Measurements from ENCODE around the gene TMEM221. TPM values are rescaled to one million over a fixed set of nuclear protein-coding genes. Genes with fewer than 3 reads are reported as not detected.

TMEM221 gene
- total RNA-seq, 2 donors from 2014 or later = not detected

DNA sequence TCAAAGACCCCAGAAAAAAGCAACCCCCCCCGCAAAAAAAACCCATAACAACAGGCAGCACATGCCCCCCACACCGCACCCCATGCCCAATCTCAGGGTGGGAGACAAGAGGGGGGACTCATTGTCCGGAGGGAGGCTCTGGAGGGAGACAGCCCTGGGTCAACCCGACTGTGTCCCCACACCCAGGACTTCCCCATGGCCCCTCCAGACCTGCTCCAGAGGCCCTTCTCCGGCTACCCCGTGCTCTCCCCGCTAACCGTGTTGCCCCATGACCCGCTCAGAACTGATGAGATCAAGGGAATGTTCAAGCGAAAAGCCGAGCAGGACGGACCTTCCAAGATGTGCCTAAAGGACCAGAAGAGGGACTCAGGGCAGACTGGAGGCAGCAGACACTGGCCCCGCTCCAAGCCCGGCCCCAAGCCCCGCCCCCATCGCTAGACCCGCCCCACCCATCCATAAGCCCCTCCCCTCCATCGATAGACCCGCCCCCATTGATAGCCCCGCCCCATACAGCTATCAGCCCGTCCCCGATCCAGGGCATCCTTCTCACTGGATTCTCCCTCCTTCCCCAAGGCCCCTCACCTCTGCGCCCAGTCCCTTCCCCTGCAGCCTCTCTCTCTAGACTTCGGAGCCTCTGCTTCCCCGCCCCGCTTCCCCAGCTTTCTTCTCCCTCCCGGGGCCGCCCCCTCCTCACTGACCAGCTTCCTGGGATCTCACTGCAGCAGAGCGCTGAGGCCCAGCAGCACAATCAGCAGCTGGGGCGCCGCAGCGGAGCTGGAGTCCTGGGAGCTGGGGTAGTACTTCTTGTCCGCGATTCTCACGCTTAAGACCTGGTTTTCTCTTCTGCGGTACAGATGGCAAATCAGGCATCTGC lies 45.2 kb downstream of the TMEM221 start:
- H3K9me3 ChIP-seq = no peaks in the 10 kb centered on the region
- ATAC-seq (ENCODE audit: insufficient number of reproducible peaks, low FRiP score, low read depth) = no peak
- H3K36me3 ChIP-seq = no peaks in the 10 kb centered on the region
- H3K4me1 ChIP-seq (ENCODE audit: control insufficient read depth in 1 of 2, low read depth in 2 of 2) = peaks cover 22 to 35% of the 10 kb centered on the region in 2 donors
- DNase-seq (ENCODE audit: low spot score) = no peak
- H3K27me3 ChIP-seq (replicated peaks; ENCODE audit: insufficient read depth) = no peaks in the 10 kb centered on the region
- no peak for TF ChIP-seq CTCF (IDR thresholded peaks at IDR 0.05)
- no peak overlapping the region for H3K27ac ChIP-seq
- H3K4me3 ChIP-seq = peak overlapping the region; percentile 70

GRCh38 chr19:17401628-17402027 lies 46.8 kb downstream of the TMEM221 start:
- no peak for TF ChIP-seq CTCF (IDR thresholded peaks at IDR 0.05)
- no peaks in the 10 kb centered on the region for H3K9me3 ChIP-seq
- no peak overlapping the region for H3K27ac ChIP-seq
- DNase-seq (ENCODE audit: low spot score) = no peak
- no peak for ATAC-seq (ENCODE audit: insufficient number of reproducible peaks, low FRiP score, low read depth)
- H3K4me3 ChIP-seq = no peak overlapping the region
- H3K36me3 ChIP-seq = no peaks in the 10 kb centered on the region
- peaks cover 15 to 30% of the 10 kb centered on the region in 2 donors for H3K4me1 ChIP-seq (ENCODE audit: control insufficient read depth in 1 of 2, low read depth in 2 of 2)
- no peaks in the 10 kb centered on the region for H3K27me3 ChIP-seq (replicated peaks; ENCODE audit: insufficient read depth)

GRCh38 chr19:17398902-17399527 lies 49.5 kb downstream of the TMEM221 start:
- DNase-seq (ENCODE audit: low spot score) (no peak), ATAC-seq (ENCODE audit: insufficient number of reproducible peaks, low FRiP score, low read depth) (no peak)
- no peaks in the 10 kb centered on the region for H3K36me3 ChIP-seq
- H3K4me3 ChIP-seq = no peak overlapping the region
- no peak for TF ChIP-seq CTCF (IDR thresholded peaks at IDR 0.05)
- no peaks in the 10 kb centered on the region for H3K9me3 ChIP-seq
- no peak overlapping the region for H3K27ac ChIP-seq
- peaks cover 1 to 6% of the 10 kb centered on the region in 2 donors for H3K4me1 ChIP-seq (ENCODE audit: control insufficient read depth in 1 of 2, low read depth in 2 of 2)
- no peaks in the 10 kb centered on the region for H3K27me3 ChIP-seq (replicated peaks; ENCODE audit: insufficient read depth)

- H3K27ac ChIP-seq = no peak overlapping the region
- no peaks in the 10 kb centered on the region for H3K27me3 ChIP-seq (replicated peaks; ENCODE audit: insufficient read depth)
- TF ChIP-seq CTCF (IDR thresholded peaks at IDR 0.05) = peak; percentile 54
- peaks cover 3 to 13% of the 10 kb centered on the region in 2 donors for H3K4me1 ChIP-seq (ENCODE audit: control insufficient read depth in 1 of 2, low read depth in 2 of 2)
- DNase-seq (ENCODE audit: low spot score) = no peak
- no peaks in the 10 kb centered on the region for H3K9me3 ChIP-seq
- H3K4me3 ChIP-seq = no peak overlapping the region
- H3K36me3 ChIP-seq = no peaks in the 10 kb centered on the region
- no peak for ATAC-seq (ENCODE audit: insufficient number of reproducible peaks, low FRiP score, low read depth)
These were observed 53.5 kb downstream of the TMEM221 start for GRCh38 chr19:17394891-17395415.

- Histone ChIP-seq H3K27me3 (replicated peaks; ENCODE audit: insufficient read depth) (no peaks in the 10 kb centered on the region), H3K27ac (no peak within 1 kb of the TSS), H3K4me3 (no peak within 1 kb of the TSS), H3K9me3 (no peaks in the 10 kb centered on the region), H3K4me1 (ENCODE audit: control insufficient read depth in 1 of 2, low read depth in 2 of 2) (peaks cover 3 to 13% of the 10 kb centered on the region in 2 donors), H3K36me3 (no peaks in the 10 kb centered on the region)
- ATAC-seq (ENCODE audit: insufficient number of reproducible peaks, low FRiP score, low read depth) = no peak
- DNase-seq (ENCODE audit: low spot score) = no peak
- no peak for TF ChIP-seq CTCF (IDR thresholded peaks at IDR 0.05)
These were observed 54.6 kb downstream of the TMEM221 start, which contains the start of gene CCDC194 for GRCh38 chr19:17393914-17394313. Gene CCDC194, minus strand, starts transcription at chr19:17394196. Its CDS starts 38 bp downstream, at chr19:17394158.

Data from thoracic aorta (tissue), 2 donors.